Endothelial cell of umbilical vein (primary cell): ENCODE data around the gene NCOR1. TPM values are rescaled to one million over a fixed set of nuclear protein-coding genes. Genes with fewer than 3 reads are reported as not detected.

Experiments
- BruUV-seq: library from RNA; stranded (reverse); fragments of 400-500 nt; replicated peaks from 2 replicates; lab custom pipeline; 2021; lab: Mats Ljungman, UMichigan
- CTCF ChIA-PET: fragments of 300-600, 350-600 bp; sonication (Branson Sonifier 250); formaldehyde crosslinking; loops from one replicate; lab custom pipeline; 2021; ENCODE audit warnings: antibody characterized with exemption, inconsistent platforms; lab: Charles Lee
- POLR2A ChIA-PET: fragments of 300-600, 350-600 bp; sonication (Branson Sonifier 250); formaldehyde crosslinking; loops from one replicate; lab custom pipeline; 2021; ENCODE audit warnings: antibody characterized with exemption, inconsistent platforms; lab: Charles Lee
- DNase-seq: peaks from one replicate; pipeline ENCODE4 v3.0.0-alpha.2; 2011; ENCODE audit warnings: low read depth, low spot score
- FAIRE-seq: peaks from 2 replicates; lab custom pipeline; 2011; peaks lifted over from hg19 to GRCh38; lab: Jason Lieb, UNC
- H2AFZ ChIP-seq: 2 replicates; pipeline ENCODE4 v1.6.0; 2012; ENCODE audit warnings: low read depth, low read length, control low read depth, inconsistent platforms
- H3K27ac ChIP-seq: 2 replicates; pipeline ENCODE4 v1.5.1; 2011; ENCODE audit warnings: low read depth, mild to moderate bottlenecking, control low read depth, low read length, moderate library complexity; ENCODE audit not compliant: insufficient read depth
- H3K27me3 ChIP-seq, 2 experiments: 2 replicates each; pipeline versions ENCODE4 v1.6.0 to v1.6.1; 2011; ENCODE audit warnings: low read length in 2 of 2, mixed read lengths in 1 of 2; ENCODE audit not compliant: control insufficient read depth in 2 of 2, insufficient read depth in 2 of 2
- H3K36me3 ChIP-seq, 2 experiments: 2 replicates in 1 of 2; 3 replicates in 1 of 2; pipeline ENCODE4 v1.5.1; 2011; ENCODE audit warnings: low read length in 2 of 2, mild to moderate bottlenecking in 1 of 2, moderate library complexity in 1 of 2; ENCODE audit not compliant: control insufficient read depth in 2 of 2, insufficient read depth in 2 of 2; ENCODE audit errors: extremely low read depth in 1 of 2
- H3K4me1 ChIP-seq: 3 replicates; pipeline ENCODE4 v1.5.1; 2011; ENCODE audit warnings: mild to moderate bottlenecking, low read length; ENCODE audit not compliant: control insufficient read depth, insufficient read depth; ENCODE audit errors: extremely low read depth
- H3K4me2 ChIP-seq: 2 replicates; pipeline ENCODE4 v1.6.1; 2011; ENCODE audit warnings: low read length, control low read depth, mixed read lengths; ENCODE audit not compliant: insufficient read depth
- H3K4me3 ChIP-seq, 3 experiments: fragments of 200-600 bp in 1 of 3; sonication (generic), shearing (Covaris generic) in 1 of 3; replicated peaks in 1 of 3; 2 replicates each; pipeline ENCODE4 v1.5.1; 2011 to 2016; ENCODE audit warnings: control low read depth in 3 of 3, low read length in 3 of 3, mild to moderate bottlenecking in 2 of 3, inconsistent platforms in 1 of 3, low read depth in 1 of 3, moderate library complexity in 1 of 3; ENCODE audit not compliant: insufficient read depth in 1 of 3
- H3K79me2 ChIP-seq: 2 replicates; pipeline ENCODE4 v1.6.0; 2012; ENCODE audit warnings: low read length, inconsistent platforms; ENCODE audit not compliant: control insufficient read depth, insufficient read depth
- H3K9ac ChIP-seq: replicated peaks from 2 replicates; pipeline ENCODE3; 2011; ENCODE audit warnings: low read length, control low read depth; ENCODE audit not compliant: insufficient read depth; ENCODE audit errors: extremely low read depth
- H3K9me1 ChIP-seq: replicated peaks from 3 replicates; pipeline ENCODE4 v1.6.0; 2011; ENCODE audit warnings: mild to moderate bottlenecking, low read length; ENCODE audit not compliant: control insufficient read depth, insufficient read depth; ENCODE audit errors: extremely low read depth
- H3K9me3 ChIP-seq: replicated peaks from 2 replicates; pipeline ENCODE4 v1.5.1; 2012; ENCODE audit warnings: low read length, inconsistent platforms; ENCODE audit not compliant: control insufficient read depth, insufficient read depth
- H4K20me1 ChIP-seq: replicated peaks from 2 replicates; pipeline ENCODE3; 2011; ENCODE audit warnings: mild to moderate bottlenecking, low read length; ENCODE audit not compliant: control insufficient read depth, insufficient read depth; ENCODE audit errors: extremely low read depth
- CTCF ChIP-seq, 2 donors: IDR thresholded peaks; 1 replicate in 1 of 2; 2 replicates in 1 of 2; pipeline ENCODE4 v1.5.1; 2011; ENCODE audit warnings: low read length in 2 of 2, mild to moderate bottlenecking in 2 of 2, moderate library complexity in 2 of 2, control low read depth in 1 of 2, inconsistent platforms in 1 of 2, low read depth in 1 of 2; ENCODE audit not compliant: insufficient read depth in 1 of 2; ENCODE audit errors: extremely low read depth in 1 of 2
- EZH2 ChIP-seq: IDR thresholded peaks from 2 replicates; pipeline ENCODE4 v1.6.1; 2012; ENCODE audit warnings: borderline replicate concordance, low read depth, mild to moderate bottlenecking, moderate library complexity, low read length, inconsistent platforms; ENCODE audit not compliant: severe bottlenecking
- FOS ChIP-seq: IDR thresholded peaks from 2 replicates; pipeline ENCODE4 v1.6.1; 2011; ENCODE audit warnings: mild to moderate bottlenecking, low read length, moderate library complexity, borderline replicate concordance; ENCODE audit not compliant: insufficient read depth
- GATA2 ChIP-seq: IDR thresholded peaks from 2 replicates; pipeline ENCODE4 v1.7.0; 2011; ENCODE audit warnings: low read depth, mild to moderate bottlenecking, moderate library complexity, mixed read lengths, low read length; ENCODE audit not compliant: insufficient read length, insufficient read depth
- JUN ChIP-seq: IDR thresholded peaks from 2 replicates; pipeline ENCODE4 v1.6.1; 2011; ENCODE audit warnings: borderline replicate concordance, low read depth; ENCODE audit not compliant: insufficient read length, insufficient read depth
- MYC ChIP-seq: IDR thresholded peaks from one replicate; pipeline ENCODE4 v1.6.1; 2011; ENCODE audit warnings: mild to moderate bottlenecking, low read depth, low read length
- POLR2A ChIP-seq: IDR thresholded peaks from 2 replicates; pipeline ENCODE4 v1.6.1; 2012; ENCODE audit warnings: low read depth, mild to moderate bottlenecking, control low read depth, low read length
- POLR2AphosphoS5 ChIP-seq: IDR thresholded peaks from 2 replicates; pipeline ENCODE4 v1.6.1; 2012; ENCODE audit warnings: low read depth, mild to moderate bottlenecking, control low read depth, low read length, moderate library complexity; ENCODE audit not compliant: insufficient read depth
- dilution Hi-C: fragments of 300-500 bp; cut with MboI; formaldehyde crosslinking; loops from one replicate; pipeline ENCODE4 v1.15.0; 2019; ENCODE audit warnings: low sequenced_read_pairs; ENCODE audit not compliant: extremely low pct_ligation_motif_present
- intact Hi-C: fragments of 100-400 bp; cut with micrococcal nuclease; formaldehyde crosslinking; loops from one replicate; pipeline ENCODE4 v1.10.0; 2022
- polyA plus RNA-seq, 4 experiments: library from polyadenylated mRNA; depleted of rRNA in 3 of 4; stranded (reverse) in 3 of 4; unstranded in 1 of 4; fragments of >200 nt; gene quantifications; 2 replicates each; pipeline versions ENCODE4 v1.2.1 to v1.2.3, GENCODE V29; 2011 to 2012; ENCODE audit warnings: missing spikeins in 1 of 4
- total RNA-seq: library from RNA; stranded (reverse); gene quantifications from 2 replicates; pipeline ENCODE4 v1.2.3, GENCODE V29; 2021
- TF ChIP-seq, protein P1 (sequence below): IDR thresholded peaks from 2 replicates; pipeline ENCODE4 v1.6.1; 2011; ENCODE audit not compliant: insufficient read depth, insufficient read length

The NCOR1 gene
- total and polyA plus RNA-seq, 2 donors (not counting 3 experiments of a cell fraction or from before 2014, with no cell fraction given), result 90.0 to 134 TPM

GRCh38 chr17:16091773-16092172 is 123.6 kb downstream of the NCOR1 start:
- ChIA-PET CTCF (no interaction called here), POLR2A (no interaction called here)
- Histone ChIP-seq H4K20me1 (no peaks in the 10 kb centered on the region), H3K27me3 (no peaks in the 10 kb centered on the region), H3K4me2 (no peak overlapping the region), H3K9me3 (no peaks in the 10 kb centered on the region), H2AFZ (no peak overlapping the region), H3K9me1 (no peaks in the 10 kb centered on the region), H3K4me3 (no peak overlapping the region), H3K36me3 (peaks cover 5 to 10% of the 10 kb centered on the region in 2 experiments), H3K9ac (no peak overlapping the region), H3K4me1 (no peaks in the 10 kb centered on the region), H3K27ac (no peak overlapping the region), H3K79me2 (no peaks in the 10 kb centered on the region)
- TF ChIP-seq, protein P1, sequence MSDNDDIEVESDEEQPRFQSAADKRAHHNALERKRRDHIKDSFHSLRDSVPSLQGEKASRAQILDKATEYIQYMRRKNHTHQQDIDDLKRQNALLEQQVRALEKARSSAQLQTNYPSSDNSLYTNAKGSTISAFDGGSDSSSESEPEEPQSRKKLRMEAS, result no peak
- BruUV-seq, result no TSS peak
- no peak for DNase-seq
- intact Hi-C loops (no loop called here), dilution Hi-C loops (no loop called here)
- FAIRE-seq, result no peak

DNA sequence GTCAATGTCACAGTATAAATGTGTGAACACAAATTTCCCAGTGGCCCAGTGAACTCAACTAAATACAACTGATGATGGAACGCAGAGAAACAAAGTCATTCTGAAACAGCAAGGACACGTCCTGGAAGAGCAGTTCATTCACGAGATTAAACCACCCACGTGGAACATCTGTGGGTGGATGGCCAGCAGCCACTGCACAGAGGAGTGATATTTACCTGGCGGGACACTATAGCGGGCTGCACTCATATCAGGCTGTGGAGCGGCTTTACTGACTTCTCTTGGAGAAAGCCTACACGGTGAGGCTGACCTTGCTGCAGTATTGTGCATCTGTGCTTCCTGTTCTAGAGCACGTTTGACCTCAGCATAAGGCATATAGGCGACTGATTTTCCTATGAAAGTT is 128.4 kb downstream of the NCOR1 start:
- no peak overlapping the region for H3K4me2 ChIP-seq
- H3K27me3 ChIP-seq, result no peaks in the 10 kb centered on the region
- peaks cover 2% of the 10 kb centered on the region for H3K79me2 ChIP-seq
- DNase-seq, result no peak
- H3K4me1 ChIP-seq, result peaks cover 15% of the 10 kb centered on the region
- H3K4me3 ChIP-seq, result no peak overlapping the region
- peaks cover 6 to 9% of the 10 kb centered on the region in 2 experiments for H3K36me3 ChIP-seq
- H2AFZ ChIP-seq, result no peak overlapping the region
- FAIRE-seq, result no peak
- no peak overlapping the region for H3K27ac ChIP-seq
- no peaks in the 10 kb centered on the region for H3K9me3 ChIP-seq
- intact Hi-C loops (no loop called here), dilution Hi-C loops (no loop called here)
- TF ChIP-seq MYC, result no peak
- TF ChIP-seq, protein P1, result no peak
- no peak for TF ChIP-seq JUN
- TF ChIP-seq POLR2A, result no peak
- TF ChIP-seq EZH2, result no peak
- TF ChIP-seq GATA2, result no peak
- no peak for TF ChIP-seq FOS
- no peak for TF ChIP-seq POLR2AphosphoS5
- no peak for TF ChIP-seq CTCF (IDR thresholded peaks at IDR 0.05; ENCODE audit: extremely low read depth in 1 of 2, insufficient read depth in 1 of 2, low read depth in 1 of 2, low read length in 2 of 2)
- CTCF ChIA-PET, result no interaction called here
- no peak overlapping the region for H3K9ac ChIP-seq
- H3K9me1 ChIP-seq, result no peaks in the 10 kb centered on the region
- POLR2A ChIA-PET, result no interaction called here
- BruUV-seq, result no TSS peak
- H4K20me1 ChIP-seq, result no peaks in the 10 kb centered on the region
